GM19023 (cell line): Measurements from ENCODE around the gene DYRK1A.

ENCODE experiments used
- ATAC-seq: cut with Tn5 transposase; IDR thresholded peaks from one replicate; pipeline ENCODE4 v1.9.1; 2021; ENCODE audit warnings: mild to moderate bottlenecking, moderate library complexity; ENCODE audit not compliant: unreplicated experiment

Gene DYRK1A

DNA sequence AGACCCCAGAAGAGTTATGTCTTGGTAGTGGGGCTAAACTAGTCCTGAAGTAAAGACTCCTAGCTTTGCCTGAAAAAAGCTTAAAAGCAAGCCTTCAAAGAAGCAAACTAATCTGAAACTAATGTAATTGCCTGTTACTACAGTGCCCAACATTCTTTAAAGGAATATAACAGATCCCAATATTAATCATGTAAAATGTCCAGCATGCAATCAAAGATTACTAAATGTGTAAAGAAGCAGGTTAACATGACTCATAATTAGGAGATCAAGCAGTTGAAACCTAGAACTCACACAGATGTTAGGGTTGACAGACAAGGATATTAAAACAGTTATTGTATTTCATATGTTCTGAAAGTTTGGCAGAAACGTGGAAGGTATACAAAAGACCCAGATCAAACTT, 17.8 kb downstream of the DYRK1A start:
- no peak for ATAC-seq

DNA sequence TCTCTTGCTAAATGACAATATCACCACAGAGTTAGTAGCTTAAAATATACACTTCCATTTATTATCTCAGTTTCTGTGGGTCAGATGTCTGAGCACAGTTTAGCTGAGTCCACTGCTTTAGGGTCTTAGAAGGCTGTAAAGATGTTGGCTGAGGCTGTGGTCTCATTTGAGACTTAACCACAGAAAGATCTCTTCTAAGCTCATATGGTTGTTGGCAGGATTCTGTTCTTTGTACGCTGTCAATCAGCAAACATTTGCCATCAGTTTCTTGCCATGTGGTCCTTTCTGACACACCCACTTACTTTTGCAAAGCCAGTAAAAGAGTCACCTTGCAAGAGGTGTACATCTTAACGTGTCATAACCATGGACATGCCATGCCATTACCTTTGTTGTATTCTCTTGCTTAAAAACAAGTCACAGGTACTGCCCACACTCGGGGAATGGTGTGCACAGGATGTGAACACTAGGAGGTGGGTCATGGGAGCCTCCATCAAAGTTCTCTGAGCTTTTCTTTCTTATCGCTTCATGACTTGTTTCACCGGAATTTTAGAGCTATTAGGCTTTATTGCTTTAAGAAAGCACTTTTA, 18.7 kb downstream of the DYRK1A start:
- no peak for ATAC-seq

DNA sequence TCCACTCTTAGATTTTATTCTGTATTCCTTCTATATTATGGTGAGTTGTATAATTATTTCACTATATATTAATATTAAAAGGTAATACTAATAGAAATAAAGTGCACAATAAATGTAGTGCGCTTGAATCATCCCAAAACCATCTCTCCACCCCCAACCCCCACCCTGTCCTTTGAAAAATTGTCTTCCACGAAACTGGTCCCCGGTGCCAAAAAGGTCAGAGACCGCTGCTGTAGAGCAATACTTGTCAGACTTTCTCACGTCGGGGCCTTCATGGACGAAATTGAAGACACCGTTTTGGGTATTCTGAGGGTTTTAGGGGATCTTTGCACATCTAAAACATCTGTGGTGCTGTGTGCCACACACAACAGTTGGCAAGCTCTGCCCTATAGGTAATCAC, 19.6 kb downstream of the DYRK1A start:
- ATAC-seq: no peak

DNA sequence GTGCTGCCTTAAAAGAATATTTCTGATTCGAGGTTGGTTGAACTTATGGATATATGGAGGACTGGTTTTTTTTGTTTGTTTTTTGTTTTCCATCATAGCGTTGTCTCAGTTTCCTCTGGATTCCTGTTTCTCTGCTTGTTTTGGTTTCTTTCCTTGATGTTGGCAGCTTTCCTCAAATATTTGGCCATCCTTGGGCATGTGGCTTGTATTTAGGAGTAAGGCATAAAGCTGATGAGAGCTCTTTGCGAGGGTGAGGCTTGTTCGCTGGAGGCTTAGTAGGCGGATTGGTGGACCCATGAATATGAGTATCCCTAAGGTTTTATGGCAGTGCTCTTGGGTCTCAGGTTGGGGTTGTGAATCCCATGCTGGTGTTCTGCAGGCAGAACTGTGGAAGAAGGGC, 22.9 kb downstream of the DYRK1A start:
- ATAC-seq: no peak

DNA sequence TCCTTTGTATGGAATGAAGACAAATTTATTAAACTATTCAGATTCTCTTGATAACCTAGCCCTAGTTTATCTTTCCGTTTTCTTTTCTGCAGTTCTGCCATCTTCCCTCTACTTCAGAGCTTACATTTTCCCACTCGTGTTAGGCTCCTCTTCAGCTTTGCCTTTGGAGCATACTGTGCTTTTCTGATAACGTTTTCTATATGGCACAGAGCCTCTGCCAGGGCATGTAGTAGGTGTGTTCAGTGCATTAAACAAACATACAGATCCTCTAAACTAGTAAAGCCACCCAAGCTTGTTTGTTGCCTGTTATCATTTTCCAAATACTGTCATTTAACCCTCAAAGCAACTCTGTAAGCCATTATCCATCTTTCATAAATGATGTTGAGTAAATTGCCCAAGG, 25.1 kb downstream of the DYRK1A start:
- ATAC-seq: no peak

DNA sequence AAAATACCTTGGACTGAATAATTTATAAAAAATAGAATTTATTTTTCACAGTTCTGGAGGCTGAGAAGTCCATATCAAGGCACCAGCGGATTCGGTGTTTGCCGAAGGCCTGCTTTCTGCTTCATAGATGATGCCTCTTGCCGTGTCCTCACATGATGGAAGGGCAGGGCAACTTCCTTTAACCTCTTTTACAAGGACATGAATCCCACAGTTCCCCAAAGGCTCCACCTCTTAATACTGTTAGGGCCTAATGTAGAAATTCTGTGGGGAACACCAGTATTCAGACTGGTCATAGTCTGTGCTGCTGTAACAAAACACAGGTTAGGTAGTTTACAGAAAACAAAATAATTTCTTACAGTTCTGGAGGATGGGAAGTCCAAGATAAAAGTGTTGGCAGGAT, 25.9 kb downstream of the DYRK1A start:
- ATAC-seq: no peak

DNA sequence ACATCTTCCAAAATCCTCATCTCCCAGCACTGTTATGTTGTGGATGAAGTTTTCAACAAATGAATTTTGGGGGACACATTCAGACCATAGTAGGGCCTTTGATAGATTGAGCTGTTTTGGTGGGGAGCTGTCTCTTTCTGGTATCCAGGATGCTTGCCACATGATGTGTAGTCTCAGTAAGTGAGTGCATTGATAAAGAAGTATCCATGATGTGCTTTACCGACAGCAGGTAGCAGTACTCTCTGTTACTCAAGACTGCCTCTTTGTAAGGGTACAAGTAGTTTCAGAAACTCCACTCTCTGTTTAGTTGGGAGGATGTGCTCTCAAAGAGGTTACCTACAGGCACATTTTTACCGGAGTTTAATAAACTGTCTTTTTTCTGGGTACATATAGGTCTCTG, 26.5 kb downstream of the DYRK1A start:
- no peak for ATAC-seq

DNA sequence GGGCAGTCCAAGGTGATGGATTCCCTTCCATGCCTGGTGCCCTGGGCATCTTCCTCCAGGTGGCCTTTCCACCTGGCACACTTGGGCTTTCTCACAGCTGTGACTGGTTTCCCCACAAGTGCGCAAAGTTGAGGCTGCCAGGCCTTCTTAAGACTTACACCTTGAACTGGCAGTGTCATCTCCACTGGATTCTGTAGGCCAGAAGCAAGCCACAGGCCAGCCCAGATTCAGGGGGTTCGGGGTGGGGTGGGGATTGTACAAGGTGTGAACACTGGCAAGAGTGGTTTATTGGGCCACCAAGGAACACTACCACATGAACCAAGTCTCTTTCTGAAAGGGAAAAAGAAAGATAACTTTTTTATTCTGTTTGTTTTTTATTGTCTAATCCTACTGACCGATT, 27.2 kb downstream of the DYRK1A start:
- no peak for ATAC-seq

DNA sequence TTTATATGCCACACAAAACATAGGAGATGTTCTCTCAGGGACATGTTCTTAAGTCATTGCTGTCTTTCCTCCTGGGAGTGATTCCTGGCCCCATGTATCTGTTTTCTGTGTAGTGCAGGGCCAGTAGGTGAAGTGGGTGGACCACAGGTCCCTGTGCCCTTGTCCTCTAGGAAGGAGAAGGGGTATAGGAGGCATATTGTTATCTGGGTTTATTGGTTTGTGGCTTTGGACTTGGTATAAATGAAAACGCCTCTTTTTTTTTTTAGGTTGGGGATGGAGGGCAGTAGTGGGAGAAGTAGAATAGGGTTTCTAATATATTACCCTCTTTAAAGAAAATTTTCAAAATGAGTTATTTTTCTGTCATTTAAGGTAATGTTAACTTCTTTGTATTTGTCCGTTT, 29.4 kb downstream of the DYRK1A start:
- ATAC-seq: no peak

DNA sequence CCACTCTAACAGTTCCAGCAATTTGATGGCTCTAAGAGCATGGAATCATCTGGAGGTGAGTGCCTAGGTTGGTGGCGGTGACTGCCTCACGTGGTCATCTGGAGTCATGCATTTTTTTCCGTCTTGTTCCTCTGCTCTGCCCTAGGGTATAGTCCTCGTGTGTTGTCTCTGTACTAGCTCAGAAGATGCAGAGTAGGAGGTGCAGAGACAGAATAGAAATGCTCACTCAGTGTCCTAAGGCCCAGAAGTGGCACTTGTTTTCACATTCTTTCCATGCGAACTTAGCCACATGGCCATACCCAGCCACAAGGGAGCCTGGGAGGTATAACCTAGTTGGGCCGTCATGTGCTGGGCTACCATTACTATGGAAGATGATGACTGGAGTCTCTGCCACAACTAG, 30.3 kb downstream of the DYRK1A start:
- ATAC-seq: no peak

DNA sequence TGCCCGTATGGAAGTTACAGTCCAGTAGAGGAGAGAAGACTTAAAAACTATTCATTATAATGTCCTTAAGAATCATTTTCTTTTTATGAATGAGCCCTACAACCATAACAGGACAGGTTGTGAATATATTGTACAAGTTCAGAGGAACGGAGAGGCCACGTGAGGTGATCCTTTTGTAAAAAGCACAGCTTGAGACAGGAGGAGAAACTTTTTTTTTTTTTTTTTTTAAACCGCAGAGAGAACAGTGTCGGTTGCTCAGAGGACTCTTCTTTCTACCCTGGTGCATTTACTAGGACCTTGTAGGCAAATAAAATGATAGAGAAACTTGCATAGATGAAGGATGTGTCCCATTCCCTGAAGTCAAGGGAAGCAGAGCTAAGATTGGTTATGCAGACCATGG, 32.1 kb downstream of the DYRK1A start:
- no peak for ATAC-seq

DNA sequence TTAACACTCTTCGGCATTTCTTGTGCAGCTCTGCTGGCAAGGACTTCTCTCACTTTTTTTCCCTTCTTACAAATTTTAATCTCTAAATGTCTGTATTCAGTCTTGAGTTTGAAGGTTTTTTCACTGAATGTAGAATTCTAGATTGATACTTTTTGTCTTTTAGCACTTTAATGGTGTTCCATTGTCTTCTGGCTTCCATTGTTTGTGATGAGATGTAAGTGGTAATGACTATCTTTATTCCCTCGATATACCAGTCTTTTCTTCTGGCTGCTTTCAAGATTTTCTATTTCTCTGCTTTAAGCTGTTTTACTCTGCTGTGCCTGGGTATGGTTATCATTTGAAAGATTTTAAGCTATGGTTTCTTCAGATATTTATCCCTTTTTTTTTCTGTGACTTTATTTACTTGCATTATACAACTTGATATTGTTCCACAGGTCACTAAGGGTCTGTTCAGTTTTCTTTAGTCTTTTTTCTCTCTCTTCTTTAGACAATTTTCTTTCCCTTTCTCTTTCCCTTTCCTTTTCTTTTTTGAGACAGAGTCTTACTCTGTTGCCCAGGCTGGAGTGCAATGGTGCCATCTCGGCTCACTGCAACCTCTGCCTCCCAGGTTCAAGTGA, 35.8 kb downstream of the DYRK1A start:
- ATAC-seq: no peak

DNA sequence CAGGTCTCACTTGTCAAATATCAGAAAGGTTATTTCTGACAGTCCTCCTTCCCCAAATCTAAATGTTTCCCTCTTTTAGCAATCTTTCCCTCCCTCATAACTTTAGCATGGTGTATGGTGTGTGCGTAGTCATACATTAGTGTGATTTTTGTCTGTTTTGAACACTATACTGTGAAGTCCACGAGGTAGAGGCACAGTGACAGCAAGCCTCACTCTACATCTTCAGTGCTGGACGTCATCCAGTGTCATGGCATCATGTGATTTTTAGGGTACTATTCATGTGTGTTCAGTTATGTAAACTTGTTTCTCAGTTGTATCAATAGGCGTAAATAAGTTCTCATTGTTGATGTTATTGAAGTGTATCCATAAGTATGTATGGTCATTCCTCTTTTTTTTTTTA, 39.1 kb downstream of the DYRK1A start:
- ATAC-seq: no peak

DNA sequence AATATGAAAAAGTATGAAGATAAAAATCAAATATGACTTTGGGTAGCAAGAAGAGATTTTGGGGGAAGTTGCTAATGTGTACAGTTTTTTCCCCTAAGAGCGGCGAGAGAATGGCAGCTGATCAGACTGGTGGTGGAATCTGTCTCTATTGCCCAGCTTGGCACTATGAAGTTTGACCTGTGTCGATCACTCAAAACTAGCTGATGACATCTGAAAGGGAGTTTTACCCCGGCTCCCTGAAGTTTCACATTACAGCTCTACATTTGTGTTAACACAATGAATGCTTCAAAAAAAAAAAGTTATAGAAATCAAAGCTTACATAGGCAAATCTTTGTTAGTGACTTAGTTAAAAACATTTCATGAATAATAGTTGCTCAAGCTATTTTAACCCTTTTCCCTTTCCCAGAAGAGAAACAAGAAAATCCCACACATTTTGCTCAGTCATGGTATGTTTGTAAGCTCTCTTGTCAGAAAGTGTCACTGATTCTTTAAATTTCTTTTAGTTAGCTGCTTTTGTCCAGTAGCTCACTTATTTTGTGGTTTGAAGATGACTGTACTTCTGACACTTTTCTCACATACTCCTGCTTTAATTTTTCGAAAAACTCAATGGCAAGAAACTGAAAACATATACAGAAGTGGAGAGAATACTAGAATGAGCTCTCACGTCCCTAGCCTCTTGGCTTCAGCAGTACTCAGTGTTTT, 41.3 kb downstream of the DYRK1A start:
- ATAC-seq: no peak

DNA sequence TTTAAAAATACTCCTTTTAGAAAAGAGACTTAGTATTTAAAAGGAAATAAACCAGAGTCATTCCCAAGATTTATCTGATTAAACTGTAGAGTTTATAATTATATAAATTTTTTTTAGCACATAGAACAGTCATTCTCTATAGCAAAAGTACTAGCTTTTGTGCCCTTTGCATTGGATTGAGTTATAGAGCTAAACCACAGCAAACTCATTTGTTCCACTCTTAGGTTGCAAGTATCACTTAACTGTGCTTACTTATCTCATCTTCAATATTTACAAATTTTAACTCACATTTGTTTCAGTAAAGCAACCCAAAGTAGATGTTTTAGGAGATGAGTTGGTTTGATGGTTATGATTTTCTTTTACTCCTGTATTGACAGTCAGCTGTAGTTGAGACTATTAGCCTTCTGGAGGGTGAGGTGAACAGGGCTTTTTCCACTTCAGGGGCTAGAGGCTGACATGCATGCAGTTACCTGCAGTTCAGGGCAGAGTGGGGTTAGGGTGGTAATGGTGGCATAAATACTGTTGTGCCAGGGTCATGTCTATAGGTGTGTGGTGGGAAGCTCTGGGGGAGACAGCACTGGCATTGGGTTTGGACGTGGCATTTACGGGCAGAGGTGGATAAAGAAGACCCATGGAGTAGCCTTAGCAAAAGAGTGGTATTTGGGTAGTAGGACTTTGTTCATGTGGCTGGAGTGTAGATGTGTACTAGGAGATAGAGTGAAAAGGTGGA, 42.1 kb downstream of the DYRK1A start:
- ATAC-seq: no peak

DNA sequence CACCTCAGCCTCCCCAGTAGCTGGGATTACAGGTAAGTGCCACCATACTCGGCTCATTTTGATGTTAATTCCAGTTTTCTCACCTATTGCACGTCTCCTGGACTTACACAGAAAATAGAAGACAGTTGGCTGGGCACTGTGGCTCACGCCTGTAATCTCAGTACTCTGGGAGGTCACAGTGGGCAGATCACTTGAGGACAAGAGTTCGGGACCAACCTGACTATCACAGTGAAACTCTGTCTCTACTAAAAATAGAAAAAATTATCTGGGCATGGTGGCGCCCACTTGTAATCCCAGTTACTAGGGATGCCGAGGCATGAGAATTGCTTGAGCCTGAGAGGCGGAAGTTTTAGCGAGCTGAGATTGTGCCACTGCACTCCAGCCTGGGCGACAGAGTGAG, 44.1 kb downstream of the DYRK1A start:
- ATAC-seq: no peak

DNA sequence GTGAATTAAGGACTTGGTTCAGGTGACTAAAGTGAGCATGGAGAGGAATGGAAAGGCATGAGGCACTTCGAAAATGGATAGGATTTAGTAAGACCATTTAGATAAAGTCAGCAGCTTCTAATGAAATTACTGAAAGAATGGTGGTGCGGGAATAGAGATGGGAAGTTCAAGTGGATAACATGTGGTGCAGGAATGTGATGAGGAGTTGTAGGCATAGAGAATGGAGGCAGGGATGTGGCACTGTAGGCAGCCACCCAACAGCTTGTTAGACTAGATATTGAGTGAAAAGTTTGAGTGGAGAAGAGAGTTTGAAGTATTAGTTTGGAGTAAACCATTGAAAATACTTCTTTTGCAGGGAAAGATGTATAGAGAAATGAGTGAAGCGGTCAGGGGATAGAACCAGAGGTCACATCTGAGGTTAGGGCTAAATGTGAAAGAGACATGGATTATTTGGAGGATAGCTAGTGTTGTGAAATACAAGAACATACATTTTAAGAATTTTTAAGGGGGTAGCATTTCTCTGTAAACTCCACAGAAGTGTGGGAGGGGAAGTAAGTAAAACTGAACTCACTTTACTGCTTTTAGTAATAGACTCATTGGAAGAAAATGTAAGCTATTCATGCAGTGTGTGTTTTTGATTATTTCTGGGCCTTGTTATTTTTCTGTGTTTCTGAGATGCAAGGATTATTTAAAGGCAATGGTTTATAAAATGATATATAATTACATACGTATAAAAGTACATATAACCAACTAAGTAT, 46.2 kb downstream of the DYRK1A start:
- ATAC-seq: no peak

DNA sequence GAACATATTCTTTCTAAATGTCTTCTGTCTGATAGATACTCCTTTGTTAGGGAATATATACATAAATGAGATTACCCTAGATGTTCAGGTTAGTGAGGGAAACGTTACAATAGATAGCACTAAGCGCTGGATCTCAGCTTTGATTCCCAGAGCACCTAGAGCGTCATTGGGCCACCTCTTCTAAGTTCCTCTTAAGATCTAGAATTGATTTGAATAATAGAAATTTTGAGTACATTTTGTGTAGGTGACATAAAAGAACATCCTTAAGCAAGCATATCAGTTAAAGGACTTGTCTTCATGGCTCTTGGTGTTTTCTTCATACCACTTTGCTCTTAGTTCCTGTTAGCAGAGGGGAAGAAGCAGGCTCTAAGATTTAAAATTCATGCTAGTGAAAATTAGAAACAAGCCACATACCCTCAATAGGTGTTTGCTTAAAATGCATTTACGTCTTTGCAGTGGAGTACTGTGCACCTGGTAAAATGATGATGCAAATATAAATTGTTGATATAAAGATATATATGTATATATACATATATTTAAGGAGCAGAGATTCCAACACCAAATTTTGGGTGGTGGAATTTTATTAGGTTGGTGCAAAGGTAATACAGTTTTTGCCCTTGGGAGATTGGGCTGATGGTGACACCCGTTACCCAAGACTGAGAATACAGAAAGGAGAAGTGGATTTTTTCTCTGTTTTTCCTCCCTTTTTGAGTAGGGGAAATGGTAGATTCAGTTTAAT, 47.1 kb downstream of the DYRK1A start:
- no peak for ATAC-seq

DNA sequence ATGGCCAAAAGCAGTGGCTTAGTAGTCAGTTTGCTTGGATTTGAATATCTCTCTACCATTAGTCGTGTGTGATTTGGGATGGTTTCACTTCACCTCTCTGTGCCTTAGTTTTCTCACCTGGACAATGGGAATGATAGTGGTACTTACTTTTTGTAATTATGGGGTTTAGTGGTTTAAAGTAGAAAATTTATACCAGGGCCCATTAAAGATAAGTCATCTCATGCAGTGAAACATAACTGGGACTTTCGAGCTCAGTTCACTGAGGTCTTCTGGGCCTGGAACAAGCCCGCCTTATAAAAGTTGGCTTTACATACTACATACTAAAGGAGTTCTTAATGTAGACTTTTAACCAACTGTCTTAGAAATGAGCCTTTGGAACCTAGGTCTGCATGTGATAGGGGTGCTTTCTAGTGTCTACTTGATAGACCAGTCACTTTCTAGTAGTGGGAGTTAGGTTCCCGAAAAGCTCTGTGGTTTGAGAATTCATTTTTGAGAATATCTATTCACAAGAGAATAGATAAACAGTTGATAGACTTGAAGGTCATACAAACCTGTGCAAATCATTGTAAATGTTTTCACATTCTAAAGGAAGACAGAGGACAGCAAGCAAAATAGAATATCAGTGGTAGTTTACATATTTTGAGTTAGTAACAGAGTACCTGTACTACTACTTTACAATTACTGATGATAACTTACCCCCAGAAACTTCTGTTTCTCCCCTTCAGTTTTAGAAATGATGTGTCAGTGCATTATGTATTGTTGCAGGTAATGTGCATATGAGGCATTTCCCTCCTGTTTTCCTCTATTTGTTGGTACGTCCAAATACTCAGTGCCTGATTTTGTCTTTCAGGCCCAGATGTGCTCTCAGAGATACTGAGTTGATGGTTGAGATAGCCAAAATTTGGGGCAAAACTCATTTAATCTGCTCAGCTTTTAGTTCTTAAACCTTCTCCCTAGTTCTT, 48.0 kb downstream of the DYRK1A start:
- no peak for ATAC-seq
